Subcutaneous preadipocyte (primary cell): ENCODE results near the gene SPDYE3. TPM values are rescaled to one million over a fixed set of nuclear protein-coding genes. Genes with fewer than 3 reads are reported as not detected.

Source experiments
- small RNA-seq: library from RNA; depleted of rRNA; stranded (forward); fragments of <200 nt; gene quantifications from one replicate; pipeline ENCODE3, GENCODE V24; 2012
- total RNA-seq: library from RNA; depleted of rRNA; stranded (reverse); fragments of >200 nt; gene quantifications from 2 replicates; pipeline ENCODE4 v1.2.3, GENCODE V29; 2012

The SPDYE3 gene, protein sequence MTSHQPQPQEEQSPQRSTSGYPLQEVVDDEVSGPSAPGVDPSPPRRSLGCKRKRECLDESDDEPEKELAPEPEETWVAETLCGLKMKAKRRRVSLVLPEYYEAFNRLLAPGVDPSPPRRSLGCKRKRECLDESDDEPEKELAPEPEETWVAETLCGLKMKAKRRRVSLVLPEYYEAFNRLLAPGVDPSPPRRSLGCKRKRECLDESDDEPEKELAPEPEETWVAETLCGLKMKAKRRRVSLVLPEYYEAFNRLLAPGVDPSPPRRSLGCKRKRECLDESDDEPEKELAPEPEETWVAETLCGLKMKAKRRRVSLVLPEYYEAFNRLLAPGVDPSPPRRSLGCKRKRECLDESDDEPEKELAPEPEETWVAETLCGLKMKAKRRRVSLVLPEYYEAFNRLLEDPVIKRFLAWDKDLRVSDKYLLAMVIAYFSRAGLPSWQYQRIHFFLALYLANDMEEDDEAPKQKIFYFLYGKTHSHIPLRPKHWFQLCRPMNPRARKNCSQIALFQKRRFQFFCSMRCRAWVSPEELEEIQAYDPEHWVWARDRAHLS
- not detected in 2 replicates for total RNA-seq

DNA sequence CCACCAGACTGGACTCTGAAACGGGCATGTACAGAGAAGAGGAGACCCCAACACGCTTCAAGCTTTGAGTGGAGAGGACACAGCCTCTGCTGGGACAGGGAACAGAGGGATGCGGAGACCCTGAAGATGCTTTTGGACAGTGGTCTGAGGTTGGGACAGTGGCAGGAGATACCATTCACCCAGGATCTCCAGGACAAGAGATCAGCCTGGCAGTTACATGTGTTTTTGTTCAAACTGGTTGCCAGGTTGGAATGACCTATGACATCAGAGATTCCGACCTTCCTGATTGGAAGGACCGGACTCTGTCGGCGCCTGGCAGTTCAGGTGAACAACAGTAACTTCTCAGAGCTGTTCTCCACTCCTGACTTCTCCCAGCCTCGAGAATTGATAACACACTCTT, at the start of gene SPDYE3:
Gene SPDYE3, plus strand, starts transcription at position 301 of the 400 bp plus-strand sequence. CDS start 184 bp downstream, outside the sequence.

DNA sequence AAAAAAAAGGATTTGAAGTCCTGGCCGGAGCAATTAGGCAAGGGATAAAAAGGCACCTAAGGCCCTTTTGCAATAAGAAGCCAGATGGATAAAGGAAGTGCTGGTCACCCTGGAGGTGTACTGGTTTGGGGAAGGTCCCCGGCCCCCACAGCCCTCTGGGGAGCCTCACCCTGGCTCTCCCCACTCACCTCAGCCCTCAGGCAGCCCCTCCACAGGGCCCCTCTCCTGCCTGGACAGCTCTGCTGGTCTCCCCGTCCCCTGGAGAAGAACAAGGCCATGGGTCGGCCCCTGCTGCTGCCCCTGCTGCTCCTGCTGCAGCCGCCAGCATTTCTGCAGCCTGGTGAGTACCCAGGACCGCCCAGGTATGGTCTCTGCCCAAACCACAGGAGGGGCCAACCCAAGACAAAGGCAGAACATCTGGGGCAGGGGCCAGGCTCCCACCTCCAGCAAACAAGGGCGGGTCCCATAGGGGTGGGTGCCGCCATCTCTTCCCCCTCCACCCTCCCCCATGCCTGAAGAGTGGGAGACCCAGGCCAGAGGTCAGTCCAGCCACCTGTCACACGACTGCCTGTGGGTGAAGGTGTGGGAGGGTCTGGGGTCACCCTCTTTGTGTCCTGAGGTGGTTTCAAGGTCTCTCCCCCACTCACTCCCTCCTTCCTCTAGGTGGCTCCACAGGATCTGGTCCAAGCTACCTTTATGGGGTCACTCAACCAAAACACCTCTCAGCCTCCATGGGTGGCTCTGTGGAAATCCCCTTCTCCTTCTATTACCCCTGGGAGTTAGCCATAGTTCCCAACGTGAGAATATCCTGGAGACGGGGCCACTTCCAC, 50.7 kb downstream of the SPDYE3 start, which contains the start of gene PILRB:
Gene PILRB, plus strand, starts transcription at position 91 of the 830 bp plus-strand sequence. Its CDS starts 186 bp downstream, at position 277.

Small RNA genes within 50 kb of the gene (small RNA-seq; reads per million reads assigned to genes)
- not detected for gene RF00019

Other genes starting within 250 kb of the SPDYE3 start
- gene ZNF3, start 226.0 kb upstream of the SPDYE3 start, total RNA-seq: 17.3 and 21.3 TPM in 2 replicates
- 53.6 and 65.9 TPM in 2 replicates for gene COPS6, start 218.7 kb upstream of the SPDYE3 start, total RNA-seq
- 95.2 and 194 TPM in 2 replicates for gene MCM7, start 206.3 kb upstream of the SPDYE3 start, total RNA-seq
- gene AP4M1, start 206.1 kb upstream of the SPDYE3 start, total RNA-seq: 14.1 and 15.8 TPM in 2 replicates
- gene TAF6, start 188.3 kb upstream of the SPDYE3 start, total RNA-seq: 34.2 and 44.2 TPM in 2 replicates
- 10.8 and 17.3 TPM in 2 replicates for gene CNPY4, start 188.1 kb upstream of the SPDYE3 start, total RNA-seq
- 0.73 and 1.6 TPM in 2 replicates for gene MBLAC1, start 180.7 kb upstream of the SPDYE3 start, total RNA-seq
- 59.4 and 82.3 TPM in 2 replicates for gene LAMTOR4, start 158.8 kb upstream of the SPDYE3 start, total RNA-seq
- 7.3 and 10.0 TPM in 2 replicates for gene TRAPPC14, start 149.0 kb upstream of the SPDYE3 start, total RNA-seq
- gene GAL3ST4, start 139.1 kb upstream of the SPDYE3 start, total RNA-seq: 1.8 and 3.7 TPM in 2 replicates
- gene GPC2, start 130.3 kb upstream of the SPDYE3 start, total RNA-seq: 0.73 and 2.3 TPM in 2 replicates
- gene STAG3, start 129.8 kb upstream of the SPDYE3 start, total RNA-seq: 0.73 and 1.6 TPM in 2 replicates
- not detected in 2 replicates for gene PVRIG, start 87.8 kb upstream of the SPDYE3 start, total RNA-seq
- gene PILRB, start 50.4 kb downstream of the SPDYE3 start, total RNA-seq: 7.7 and 11.5 TPM in 2 replicates
- under 0.01 and 0.39 TPM in 2 replicates for gene PILRA, start 65.8 kb downstream of the SPDYE3 start, total RNA-seq
- gene ZCWPW1, start 121.0 kb downstream of the SPDYE3 start, total RNA-seq: 0.59 and 1.5 TPM in 2 replicates
- 36.4 and 56.1 TPM in 2 replicates for gene MEPCE, start 122.1 kb downstream of the SPDYE3 start, total RNA-seq
- gene PPP1R35, start 128.8 kb downstream of the SPDYE3 start, total RNA-seq: 10.7 and 19.2 TPM in 2 replicates
- gene SPACDR, start 156.6 kb downstream of the SPDYE3 start, total RNA-seq: 0.37 and 0.78 TPM in 2 replicates
- gene TSC22D4, start 171.5 kb downstream of the SPDYE3 start, total RNA-seq: 27.9 and 45.0 TPM in 2 replicates
- gene NYAP1, start 176.2 kb downstream of the SPDYE3 start, total RNA-seq: 1.5 and 2.0 TPM in 2 replicates
- gene AGFG2, start 231.5 kb downstream of the SPDYE3 start, total RNA-seq: 8.8 and 19.4 TPM in 2 replicates